IPS DF 4.7 (cell line): Measurements from ENCODE around the gene FKBP9.
"Not testable (repeated sequence)": the region's sequence is repeated elsewhere in the genome, so short reads cannot be mapped to it uniquely, and the experiment has no call there.

Source experiments
- DNase-seq: peaks from one replicate; pipeline ENCODE4 v3.0.0-alpha.2; 2013; ENCODE audit warnings: low spot score; ENCODE audit errors: extremely low read depth

FKBP9 gene

GRCh38 chr7:32957326-32958045 is at the start of gene FKBP9:
Gene FKBP9 (plus strand): TSS chr7:32957440. CDS start chr7:32957574, 134 bp downstream.
- DNase-seq, result no peak

- DNase-seq, result no peak
Measured at GRCh38 chr7:32910195-32910594, 47.0 kb upstream of the FKBP9 start.

GRCh38 chr7:32914184-32914583 is 43.1 kb upstream of the FKBP9 start:
- DNase-seq, result no peak

GRCh38 chr7:32915041-32915536 is 42.2 kb upstream of the FKBP9 start:
- no peak for DNase-seq

GRCh38 chr7:32916006-32916405 is 41.2 kb upstream of the FKBP9 start:
- no peak for DNase-seq

- DNase-seq, result not testable (repeated sequence)
Measured at GRCh38 chr7:32916994-32917393, 40.2 kb upstream of the FKBP9 start.

- DNase-seq, result no peak
Measured at GRCh38 chr7:32921896-32922295, 35.3 kb upstream of the FKBP9 start.

GRCh38 chr7:32928785-32929298 is 28.4 kb upstream of the FKBP9 start:
- DNase-seq, result no peak

GRCh38 chr7:32929430-32930143 is 27.7 kb upstream of the FKBP9 start:
- DNase-seq, result no peak

- no peak for DNase-seq
Measured at GRCh38 chr7:32930378-32930777, 26.9 kb upstream of the FKBP9 start.

GRCh38 chr7:32935558-32935957 is 21.7 kb upstream of the FKBP9 start:
- DNase-seq, result no peak

- no peak for DNase-seq
Measured at GRCh38 chr7:32936689-32937088, 20.6 kb upstream of the FKBP9 start.

- no peak for DNase-seq
Measured at GRCh38 chr7:32937344-32938174, 19.7 kb upstream of the FKBP9 start.

- no peak for DNase-seq
Measured at GRCh38 chr7:32941181-32941580, 16.1 kb upstream of the FKBP9 start.

- DNase-seq, result no peak
Measured at GRCh38 chr7:32941681-32942414, 15.4 kb upstream of the FKBP9 start.

- no peak for DNase-seq
Measured at GRCh38 chr7:32942415-32943251, 14.6 kb upstream of the FKBP9 start.

GRCh38 chr7:32943252-32944030 is 13.8 kb upstream of the FKBP9 start:
- no peak for DNase-seq

GRCh38 chr7:32947420-32947983 is 9.7 kb upstream of the FKBP9 start:
- no peak for DNase-seq

GRCh38 chr7:32948202-32948601 is 9.0 kb upstream of the FKBP9 start:
- DNase-seq, result no peak
